BLaER1 treated with 17β-estradiol and CSF1 and Interleukin-3, amounts not matched to agents 10 nM and 100 nM (cell line): ENCODE measurements around the gene FAAP20.
A peak's percentile ranks its signal among the peaks of the same experiment; 100 is the strongest.

Source experiments
- H3K27ac ChIP-seq, 11 experiments: shearing (Covaris generic); formaldehyde crosslinking; 2 replicates each; pipeline ENCODE4 v1.8.1; 2022
- H3K27me3 ChIP-seq, 11 experiments: shearing (Covaris generic); formaldehyde crosslinking; 2 replicates each; pipeline ENCODE4 v1.8.1; 2022
- H3K36me3 ChIP-seq, 11 experiments: shearing (Covaris generic); formaldehyde crosslinking; 2 replicates each; pipeline ENCODE4 v1.8.1; 2022
- H3K4me1 ChIP-seq, 10 experiments: shearing (Covaris generic); formaldehyde crosslinking; 2 replicates each; pipeline ENCODE4 v1.8.1; 2022
- H3K4me2 ChIP-seq, 11 experiments: shearing (Covaris generic); formaldehyde crosslinking; 2 replicates each; pipeline ENCODE4 v1.8.1; 2022
- H3K4me3 ChIP-seq, 10 experiments: shearing (Covaris generic); formaldehyde crosslinking; 2 replicates each; pipeline ENCODE4 v1.8.1; 2022
- H3K9ac ChIP-seq, 11 experiments: shearing (Covaris generic); formaldehyde crosslinking; 2 replicates each; pipeline ENCODE4 v1.8.1; 2022
- H3K9me3 ChIP-seq, 11 experiments: shearing (Covaris generic); formaldehyde crosslinking; replicated peaks in 1 of 11; 2 replicates each; pipeline ENCODE4 v1.8.1; 2022
- H4K20me1 ChIP-seq, 11 experiments: shearing (Covaris generic); formaldehyde crosslinking; 2 replicates each; pipeline ENCODE4 v1.8.1; 2022
- Cebpa-rat ChIP-seq, 11 experiments: shearing (Covaris generic); IDR thresholded peaks; 2 replicates each; pipeline ENCODE4 v1.8.1; 2022

Gene FAAP20

GRCh38 chr1:2172551-2173146, 21.9 kb downstream of the FAAP20 start:
- Histone ChIP-seq H3K27me3 (no peaks in the 10 kb centered on the region), H3K36me3 (peaks cover 0 to 79% (median 54%) of the 10 kb centered on the region in 11 experiments; a peak in 11 of 22 replicates), H3K9ac (no peak overlapping the region), H3K4me1 (peaks cover 6 to 18% (median 15%) of the 10 kb centered on the region in 10 experiments; a peak in 16 of 20 replicates), H3K4me3 (no peak overlapping the region), H3K4me2 (no peak overlapping the region), H4K20me1 (peaks cover 0 to 48% (median 0%) of the 10 kb centered on the region in 11 experiments; a peak in 8 of 22 replicates), H3K27ac (no peak overlapping the region), H3K9me3 (no peaks in the 10 kb centered on the region)
- TF ChIP-seq Cebpa-rat (IDR thresholded peaks at IDR 0.05), result no peak

DNA sequence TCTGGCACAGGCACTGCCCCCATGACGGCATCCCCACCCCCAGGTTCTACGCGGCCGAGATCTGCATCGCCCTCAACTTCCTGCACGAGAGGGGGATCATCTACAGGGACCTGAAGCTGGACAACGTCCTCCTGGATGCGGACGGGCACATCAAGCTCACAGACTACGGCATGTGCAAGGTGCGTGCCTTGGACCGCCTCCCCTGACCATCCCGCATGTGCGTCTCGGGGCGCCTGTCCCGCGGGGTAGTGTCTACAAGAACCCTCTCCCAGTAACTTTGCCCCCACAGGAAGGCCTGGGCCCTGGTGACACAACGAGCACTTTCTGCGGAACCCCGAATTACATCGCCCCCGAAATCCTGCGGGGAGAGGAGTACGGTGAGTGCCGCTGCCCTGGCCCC, 22.6 kb downstream of the FAAP20 start:
- no peak overlapping the region for H3K4me3 ChIP-seq
- no peak overlapping the region for H3K27ac ChIP-seq
- no peak for TF ChIP-seq Cebpa-rat (IDR thresholded peaks at IDR 0.05)
- no peaks in the 10 kb centered on the region for H3K9me3 ChIP-seq
- peaks cover 0 to 73% (median 55%) of the 10 kb centered on the region in 11 experiments; a peak in 11 of 22 replicates for H3K36me3 ChIP-seq
- no peaks in the 10 kb centered on the region for H3K27me3 ChIP-seq
- no peak overlapping the region for H3K4me2 ChIP-seq
- H4K20me1 ChIP-seq, result peaks cover 0 to 48% (median 0%) of the 10 kb centered on the region in 11 experiments; a peak in 7 of 22 replicates
- no peak overlapping the region for H3K9ac ChIP-seq
- peaks cover 6 to 24% (median 20%) of the 10 kb centered on the region in 10 experiments; a peak in 17 of 20 replicates for H3K4me1 ChIP-seq

- H4K20me1 ChIP-seq, result peaks cover 0 to 51% (median 0%) of the 10 kb centered on the region in 11 experiments; a peak in 6 of 22 replicates
- H3K27me3 ChIP-seq, result no peaks in the 10 kb centered on the region
- H3K9me3 ChIP-seq, result no peaks in the 10 kb centered on the region
- H3K9ac ChIP-seq, result no peak overlapping the region
- TF ChIP-seq Cebpa-rat (IDR thresholded peaks at IDR 0.05), result no peak
- no peak overlapping the region for H3K4me3 ChIP-seq
- peaks cover 0 to 72% (median 45%) of the 10 kb centered on the region in 11 experiments; a peak in 10 of 22 replicates for H3K36me3 ChIP-seq
- no peak overlapping the region for H3K27ac ChIP-seq
- H3K4me2 ChIP-seq, result no peak overlapping the region
- peaks cover 6 to 26% (median 21%) of the 10 kb centered on the region in 10 experiments; a peak in 17 of 20 replicates for H3K4me1 ChIP-seq
Measured at GRCh38 chr1:2170211-2170610, 24.4 kb downstream of the FAAP20 start.

DNA sequence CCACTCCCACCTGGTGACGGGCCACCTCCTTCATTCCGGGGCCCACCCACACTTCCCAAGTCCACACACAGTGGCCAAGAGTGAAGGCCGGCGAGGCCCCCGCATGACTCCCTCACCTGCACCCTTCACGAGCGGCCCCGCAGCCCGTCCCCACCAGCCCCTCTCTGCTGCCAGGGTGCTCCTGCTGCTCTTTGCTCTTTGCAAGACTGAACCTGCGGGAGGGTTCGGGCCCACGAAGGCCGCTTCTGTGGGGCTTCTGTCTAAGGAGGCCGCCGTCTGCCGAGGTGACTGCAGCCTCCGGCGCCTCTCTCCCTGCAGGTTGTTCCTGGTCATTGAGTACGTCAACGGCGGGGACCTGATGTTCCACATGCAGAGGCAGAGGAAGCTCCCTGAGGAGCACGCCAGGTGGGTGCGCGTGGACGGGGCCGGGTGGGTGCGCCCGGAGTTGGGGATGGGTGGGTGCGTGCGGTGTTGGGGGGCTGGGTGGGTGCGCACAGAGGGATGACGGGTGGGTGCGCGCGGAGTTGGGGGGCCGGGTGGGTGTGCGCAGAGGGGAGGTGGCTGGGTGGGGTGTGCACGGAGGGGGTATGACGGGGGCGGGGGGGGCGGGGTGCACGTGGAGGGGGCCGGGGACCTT, 25.3 kb downstream of the FAAP20 start:
- Histone ChIP-seq H3K27ac (no peak overlapping the region), H3K4me1 (peaks cover under 1 to 19% (median 13%) of the 10 kb centered on the region in 10 experiments; a peak in 17 of 20 replicates), H3K9me3 (no peaks in the 10 kb centered on the region), H3K4me2 (no peak overlapping the region), H3K4me3 (no peak overlapping the region), H3K27me3 (no peaks in the 10 kb centered on the region), H3K9ac (no peak overlapping the region), H3K36me3 (peaks cover 0 to 75% (median 46%) of the 10 kb centered on the region in 11 experiments; a peak in 13 of 22 replicates), H4K20me1 (peaks cover 0 to 55% (median 0%) of the 10 kb centered on the region in 11 experiments; a peak in 6 of 22 replicates)
- no peak for TF ChIP-seq Cebpa-rat (IDR thresholded peaks at IDR 0.05)

DNA sequence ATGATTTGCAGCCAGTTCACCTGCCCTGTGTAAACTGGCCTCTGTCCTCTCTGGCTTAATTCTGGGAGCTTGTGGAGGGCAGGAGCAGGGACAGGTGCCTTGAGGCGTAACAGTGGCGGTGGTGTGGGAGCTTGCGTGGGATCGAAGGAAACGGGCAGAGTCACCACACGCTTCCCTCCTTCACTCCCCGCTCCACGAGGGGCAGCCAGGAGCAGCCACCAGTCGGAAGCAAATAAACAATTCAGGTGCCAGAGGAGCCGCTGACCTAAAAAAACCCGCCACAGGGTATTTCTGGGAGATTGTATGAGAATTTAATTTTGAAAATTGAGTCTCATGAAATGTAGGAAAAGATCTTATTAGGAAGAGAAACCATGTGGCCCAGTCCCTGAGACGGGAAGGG, 26.0 kb downstream of the FAAP20 start:
- no peak overlapping the region for H3K4me3 ChIP-seq
- H3K4me2 ChIP-seq, result no peak overlapping the region
- peaks cover 0 to 13% (median 7%) of the 10 kb centered on the region in 10 experiments; a peak in 11 of 20 replicates for H3K4me1 ChIP-seq
- H4K20me1 ChIP-seq, result peaks cover 0 to 54% (median 0%) of the 10 kb centered on the region in 11 experiments; a peak in 5 of 22 replicates
- peaks cover 0 to 77% (median 49%) of the 10 kb centered on the region in 11 experiments; a peak in 13 of 22 replicates for H3K36me3 ChIP-seq
- TF ChIP-seq Cebpa-rat (IDR thresholded peaks at IDR 0.05), result no peak
- no peaks in the 10 kb centered on the region for H3K27me3 ChIP-seq
- no peak overlapping the region for H3K27ac ChIP-seq
- no peak overlapping the region for H3K9ac ChIP-seq
- H3K9me3 ChIP-seq, result no peaks in the 10 kb centered on the region; a peak in 1 of 22 replicates

GRCh38 chr1:2168090-2168489, 26.5 kb downstream of the FAAP20 start:
- peaks cover 0 to 13% (median 7%) of the 10 kb centered on the region in 10 experiments; a peak in 10 of 20 replicates for H3K4me1 ChIP-seq
- no peaks in the 10 kb centered on the region; a peak in 1 of 22 replicates for H3K9me3 ChIP-seq
- H3K4me2 ChIP-seq, result no peak overlapping the region
- no peak overlapping the region for H3K27ac ChIP-seq
- H4K20me1 ChIP-seq, result peaks cover 0 to 53% (median 0%) of the 10 kb centered on the region in 11 experiments; a peak in 5 of 22 replicates
- H3K36me3 ChIP-seq, result peaks cover 0 to 78% (median 49%) of the 10 kb centered on the region in 11 experiments; a peak in 13 of 22 replicates
- no peak for TF ChIP-seq Cebpa-rat (IDR thresholded peaks at IDR 0.05)
- no peaks in the 10 kb centered on the region for H3K27me3 ChIP-seq
- no peak overlapping the region for H3K4me3 ChIP-seq
- H3K9ac ChIP-seq, result no peak overlapping the region

GRCh38 chr1:2166695-2167094, 27.9 kb downstream of the FAAP20 start:
- H4K20me1 ChIP-seq, result peaks cover 0 to 49% (median 0%) of the 10 kb centered on the region in 11 experiments; a peak in 4 of 22 replicates
- no peak overlapping the region; a peak in 1 of 22 replicates for H3K27ac ChIP-seq
- 0 out of 22 replicates have a peak overlapping the region, but pooled peaks of 1 of the 11 experiments have one; percentile 3 for H3K4me2 ChIP-seq
- H3K36me3 ChIP-seq, result peaks cover 0 to 79% (median 37%) of the 10 kb centered on the region in 11 experiments; a peak in 13 of 22 replicates
- no peak overlapping the region for H3K9ac ChIP-seq
- peaks cover 0 to 16% (median 12%) of the 10 kb centered on the region in 10 experiments; a peak in 12 of 20 replicates for H3K4me1 ChIP-seq
- no peaks in the 10 kb centered on the region; a peak in 1 of 22 replicates for H3K9me3 ChIP-seq
- H3K4me3 ChIP-seq, result no peak overlapping the region
- H3K27me3 ChIP-seq, result no peaks in the 10 kb centered on the region
- TF ChIP-seq Cebpa-rat (IDR thresholded peaks at IDR 0.05), result no peak

- Histone ChIP-seq H3K27ac (no peak overlapping the region; a peak in 1 of 22 replicates), H3K4me3 (no peak overlapping the region), H3K36me3 (peaks cover 0 to 79% (median 38%) of the 10 kb centered on the region in 11 experiments; a peak in 12 of 22 replicates), H3K9ac (no peak overlapping the region), H4K20me1 (peaks cover 0 to 53% (median 0%) of the 10 kb centered on the region in 11 experiments; a peak in 4 of 22 replicates), H3K9me3 (no peaks in the 10 kb centered on the region; a peak in 1 of 22 replicates), H3K27me3 (no peaks in the 10 kb centered on the region), H3K4me2 (no peak overlapping the region), H3K4me1 (peaks cover 0 to 16% (median 12%) of the 10 kb centered on the region in 10 experiments; a peak in 12 of 20 replicates)
- no peak for TF ChIP-seq Cebpa-rat (IDR thresholded peaks at IDR 0.05)
Measured at GRCh38 chr1:2166254-2166653, 28.3 kb downstream of the FAAP20 start.

- Histone ChIP-seq H3K27ac (no peak overlapping the region), H3K4me1 (peaks cover 0 to 16% (median 12%) of the 10 kb centered on the region in 10 experiments; a peak in 12 of 20 replicates), H4K20me1 (peaks cover 0 to 59% (median 0%) of the 10 kb centered on the region in 11 experiments; a peak in 4 of 22 replicates), H3K9me3 (no peaks in the 10 kb centered on the region; a peak in 1 of 22 replicates), H3K9ac (peak overlapping the region in 1 of 11 experiments; percentile 5; a peak in 1 of 22 replicates), H3K27me3 (no peaks in the 10 kb centered on the region), H3K4me2 (no peak overlapping the region), H3K36me3 (peaks cover 0 to 81% (median 40%) of the 10 kb centered on the region in 11 experiments; a peak in 12 of 22 replicates), H3K4me3 (no peak overlapping the region)
- TF ChIP-seq Cebpa-rat (IDR thresholded peaks at IDR 0.05), result no peak
Measured at GRCh38 chr1:2165646-2166045, 28.9 kb downstream of the FAAP20 start.
